Progenitor cell of endocrine pancreas (in vitro differentiated cells): ENCODE measurements around the gene FUT3. TPM values are rescaled to one million over a fixed set of nuclear protein-coding genes. Genes with fewer than 3 reads are reported as not detected.
"Not testable (repeated sequence)": the region's sequence is repeated elsewhere in the genome, so short reads cannot be mapped to it uniquely, and the experiment has no call there.

Source experiments
- DNase-seq: peaks from one replicate; pipeline ENCODE4 v3.0.0; 2021; ENCODE audit warnings: low spot score; ENCODE audit not compliant: unreplicated experiment
- H3K27ac Mint-ChIP-seq: 2 replicates; pipeline ENCODE4 v1.8.0; 2021; ENCODE audit warnings: mild to moderate bottlenecking, moderate library complexity, mixed read lengths
- H3K27me3 Mint-ChIP-seq: 2 replicates; pipeline ENCODE4 v1.8.0; 2021; ENCODE audit warnings: mixed read lengths
- H3K36me3 Mint-ChIP-seq: 2 replicates; pipeline ENCODE4 v1.8.0; 2022; ENCODE audit warnings: mixed read lengths; ENCODE audit not compliant: insufficient read depth
- H3K4me1 Mint-ChIP-seq: 2 replicates; pipeline ENCODE4 v1.8.0; 2021; ENCODE audit warnings: low read depth, mixed read lengths
- H3K4me3 Mint-ChIP-seq: 2 replicates; pipeline ENCODE4 v1.8.0; 2021; ENCODE audit warnings: low read depth, mild to moderate bottlenecking, moderate library complexity, mixed read lengths
- H3K9me3 Mint-ChIP-seq: 2 replicates; pipeline ENCODE4 v1.8.0; 2021; ENCODE audit warnings: low read depth, mixed read lengths
- total RNA-seq: library from RNA; stranded (reverse); gene quantifications from 2 replicates; pipeline ENCODE4 v1.2.1, GENCODE V29; 2021
- TF ChIP-seq, protein P1 (sequence below): fragments of 200-600 bp; sonication (generic); IDR thresholded peaks from one replicate; pipeline ENCODE4 v1.5.0; 2021; ENCODE audit warnings: antibody characterized with exemption, mild to moderate bottlenecking; ENCODE audit not compliant: unreplicated experiment

The FUT3 gene
- total RNA-seq, 1 donor from 2014 or later = not detected

- TF ChIP-seq, protein P1, sequence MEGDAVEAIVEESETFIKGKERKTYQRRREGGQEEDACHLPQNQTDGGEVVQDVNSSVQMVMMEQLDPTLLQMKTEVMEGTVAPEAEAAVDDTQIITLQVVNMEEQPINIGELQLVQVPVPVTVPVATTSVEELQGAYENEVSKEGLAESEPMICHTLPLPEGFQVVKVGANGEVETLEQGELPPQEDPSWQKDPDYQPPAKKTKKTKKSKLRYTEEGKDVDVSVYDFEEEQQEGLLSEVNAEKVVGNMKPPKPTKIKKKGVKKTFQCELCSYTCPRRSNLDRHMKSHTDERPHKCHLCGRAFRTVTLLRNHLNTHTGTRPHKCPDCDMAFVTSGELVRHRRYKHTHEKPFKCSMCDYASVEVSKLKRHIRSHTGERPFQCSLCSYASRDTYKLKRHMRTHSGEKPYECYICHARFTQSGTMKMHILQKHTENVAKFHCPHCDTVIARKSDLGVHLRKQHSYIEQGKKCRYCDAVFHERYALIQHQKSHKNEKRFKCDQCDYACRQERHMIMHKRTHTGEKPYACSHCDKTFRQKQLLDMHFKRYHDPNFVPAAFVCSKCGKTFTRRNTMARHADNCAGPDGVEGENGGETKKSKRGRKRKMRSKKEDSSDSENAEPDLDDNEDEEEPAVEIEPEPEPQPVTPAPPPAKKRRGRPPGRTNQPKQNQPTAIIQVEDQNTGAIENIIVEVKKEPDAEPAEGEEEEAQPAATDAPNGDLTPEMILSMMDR = no peak
- H3K9me3 Mint-ChIP-seq = no peaks in the 10 kb centered on the region
- H3K4me1 Mint-ChIP-seq = no peaks in the 10 kb centered on the region
- H3K4me3 Mint-ChIP-seq = no peak overlapping the region
- DNase-seq = no peak
- H3K27me3 Mint-ChIP-seq = no peaks in the 10 kb centered on the region
- no peaks in the 10 kb centered on the region for H3K36me3 Mint-ChIP-seq
- H3K27ac Mint-ChIP-seq = no peak overlapping the region
Measured at GRCh38 chr19:5844456-5845433, 6.5 kb downstream of the FUT3 start.

- Mint-ChIP-seq H3K36me3 (no peaks in the 10 kb centered on the region), H3K27ac (no peak overlapping the region), H3K4me1 (no peaks in the 10 kb centered on the region), H3K27me3 (no peaks in the 10 kb centered on the region), H3K4me3 (no peak overlapping the region), H3K9me3 (no peaks in the 10 kb centered on the region)
- TF ChIP-seq, protein P1 = no peak
- DNase-seq = no peak
Measured at GRCh38 chr19:5843295-5843927, 7.8 kb downstream of the FUT3 start.

DNA sequence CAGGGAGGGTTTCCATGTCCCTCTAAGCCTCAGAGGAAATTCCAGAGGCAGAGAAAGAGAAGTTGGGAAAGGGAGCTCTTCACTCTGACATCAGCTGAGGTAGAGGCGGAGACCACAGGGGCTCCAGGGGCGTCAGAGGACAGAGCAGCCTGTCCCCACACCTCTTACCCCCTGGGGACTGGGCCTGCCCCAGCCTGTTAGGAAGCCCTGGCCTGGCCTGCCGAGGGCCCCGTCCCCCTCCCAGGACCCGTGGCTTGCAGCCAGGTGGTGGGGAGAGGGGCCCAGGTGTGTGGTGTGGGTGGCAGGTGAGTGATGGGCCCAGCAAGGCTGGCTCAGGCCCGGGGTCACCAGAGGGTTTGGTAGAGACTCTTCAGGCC lies 9.5 kb downstream of the FUT3 start:
- not testable (repeated sequence) for H3K9me3 Mint-ChIP-seq, H3K27ac Mint-ChIP-seq, H3K36me3 Mint-ChIP-seq, H3K27me3 Mint-ChIP-seq, H3K4me1 Mint-ChIP-seq, DNase-seq, H3K4me3 Mint-ChIP-seq

DNA sequence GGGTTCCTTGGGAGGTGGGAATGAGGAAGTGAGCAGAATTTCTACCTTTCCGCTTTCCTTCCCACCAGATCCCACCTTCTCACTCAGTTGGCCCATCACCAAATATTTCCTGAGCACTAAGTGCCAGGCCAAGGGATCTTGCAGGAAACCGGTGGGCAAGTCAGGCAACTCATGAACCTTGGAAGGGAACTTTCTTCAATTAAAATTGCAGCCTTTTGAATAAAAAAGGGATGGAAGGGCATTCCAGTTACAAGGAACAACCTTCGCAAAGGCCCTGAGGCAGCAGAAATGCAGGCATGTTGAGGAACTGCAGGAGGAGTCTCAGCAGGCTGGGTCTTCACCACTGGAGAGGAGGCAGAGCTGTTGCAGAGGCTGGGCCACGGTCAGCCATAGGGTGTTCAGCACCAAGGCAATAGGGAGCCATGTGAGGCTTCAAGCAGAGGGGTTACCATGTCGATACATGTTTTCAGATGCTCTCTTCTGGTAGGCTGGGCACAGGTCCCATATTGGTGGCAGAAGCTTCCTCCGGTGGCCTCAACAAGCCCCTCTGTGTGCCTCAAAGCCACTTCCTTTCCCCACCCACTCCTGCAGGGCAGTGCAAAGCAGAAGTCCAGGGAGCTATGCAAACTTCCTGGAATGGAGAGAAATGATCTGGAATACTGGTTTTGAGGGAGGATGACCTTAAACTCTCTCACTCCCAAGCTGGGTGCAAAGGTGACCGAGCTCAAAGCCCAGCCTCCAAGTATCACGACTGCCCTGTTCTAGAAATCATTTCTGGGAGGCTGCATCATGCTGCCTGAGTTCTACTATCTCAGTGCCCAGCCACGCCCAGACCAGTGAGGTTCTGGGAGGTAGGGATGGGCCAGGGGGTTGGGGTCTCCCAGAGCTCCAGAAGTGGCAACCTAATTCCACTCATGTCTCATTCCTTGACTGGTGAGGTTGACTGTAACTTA lies 11.9 kb downstream of the FUT3 start, which contains the start of gene FUT6:
FUT6 (minus strand) TSS at position 638 of the 953 bp plus-strand sequence. CDS start 7,135 bp downstream, outside the sequence.
- Mint-ChIP-seq H3K36me3 (no peaks in the 10 kb centered on the region), H3K4me3 (no peak within 1 kb of the TSS), H3K9me3 (no peaks in the 10 kb centered on the region), H3K27me3 (peaks cover 10% of the 10 kb centered on the region), H3K4me1 (peaks cover 3% of the 10 kb centered on the region), H3K27ac (no peak within 1 kb of the TSS)
- TF ChIP-seq, protein P1 = no peak
- DNase-seq = no peak

GRCh38 chr19:5838353-5839064 lies 12.7 kb downstream of the FUT3 start:
- TF ChIP-seq, protein P1 = no peak
- Mint-ChIP-seq H3K9me3 (no peaks in the 10 kb centered on the region), H3K27ac (no peak overlapping the region), H3K36me3 (no peaks in the 10 kb centered on the region), H3K27me3 (peaks cover 15% of the 10 kb centered on the region), H3K4me1 (peaks cover 3% of the 10 kb centered on the region), H3K4me3 (no peak overlapping the region)
- DNase-seq = no peak
